ENCODE measurements around the gene LRCOL1. TPM values are rescaled to one million over a fixed set of nuclear protein-coding genes. Genes with fewer than 3 reads are reported as not detected.

The LRCOL1 gene
- total and polyA plus RNA-seq, 2 of the 13 experiments (the other 11 are each of a cell fraction or from before 2014, with no cell fraction given) = not detected

DNA sequence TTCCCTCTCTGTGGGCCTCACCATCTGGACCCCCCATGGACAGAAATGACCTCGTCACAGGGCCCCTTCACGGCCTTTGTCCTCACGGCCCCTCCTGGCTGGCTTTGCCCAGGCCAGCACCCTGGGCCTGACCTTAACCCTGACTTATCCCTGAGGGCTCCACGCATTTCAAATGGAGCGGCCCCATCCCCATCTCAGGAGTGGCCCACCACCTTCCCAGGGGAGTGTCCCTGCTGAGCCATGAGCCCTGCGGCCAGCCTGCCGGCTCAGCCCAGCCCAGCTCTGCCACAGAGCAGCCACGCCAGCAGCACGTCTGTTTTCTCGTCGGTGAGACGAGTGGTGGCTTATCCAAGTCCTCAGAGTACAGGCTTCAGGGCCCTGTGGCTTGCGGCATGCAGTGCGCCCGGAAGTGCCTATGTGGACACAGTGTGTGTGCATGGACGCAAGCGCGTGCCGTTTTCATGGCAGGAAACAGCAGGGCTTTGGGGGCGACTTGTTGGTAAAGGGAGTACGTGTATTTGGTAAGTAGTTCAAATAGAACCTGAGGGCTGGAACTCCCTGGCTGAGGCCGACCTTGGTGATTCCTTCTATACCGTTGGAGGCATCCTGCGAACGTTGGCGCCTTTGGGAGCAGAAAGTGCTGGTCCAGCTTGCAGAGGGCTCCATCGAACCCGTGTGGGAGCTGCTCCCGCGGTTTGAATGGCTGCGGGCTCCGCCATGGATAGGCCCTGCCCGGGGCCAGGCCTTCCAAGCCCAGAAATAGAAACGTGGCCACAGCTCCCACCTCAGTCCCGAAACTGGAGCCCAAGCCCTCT, 52.1 kb downstream of the LRCOL1 start (continued):
- no peak for TF ChIP-seq CHD4 (IDR thresholded peaks at IDR 0.05; ENCODE audit: borderline replicate concordance, low read length)
- TF ChIP-seq ZSCAN21 (CRISPR knock-in tag; IDR thresholded peaks at IDR 0.05; ENCODE audit: borderline replicate concordance) = 0 out of 2 replicates have a peak, but pooled peaks have one; percentile 33
- TF ChIP-seq, protein P1, sequence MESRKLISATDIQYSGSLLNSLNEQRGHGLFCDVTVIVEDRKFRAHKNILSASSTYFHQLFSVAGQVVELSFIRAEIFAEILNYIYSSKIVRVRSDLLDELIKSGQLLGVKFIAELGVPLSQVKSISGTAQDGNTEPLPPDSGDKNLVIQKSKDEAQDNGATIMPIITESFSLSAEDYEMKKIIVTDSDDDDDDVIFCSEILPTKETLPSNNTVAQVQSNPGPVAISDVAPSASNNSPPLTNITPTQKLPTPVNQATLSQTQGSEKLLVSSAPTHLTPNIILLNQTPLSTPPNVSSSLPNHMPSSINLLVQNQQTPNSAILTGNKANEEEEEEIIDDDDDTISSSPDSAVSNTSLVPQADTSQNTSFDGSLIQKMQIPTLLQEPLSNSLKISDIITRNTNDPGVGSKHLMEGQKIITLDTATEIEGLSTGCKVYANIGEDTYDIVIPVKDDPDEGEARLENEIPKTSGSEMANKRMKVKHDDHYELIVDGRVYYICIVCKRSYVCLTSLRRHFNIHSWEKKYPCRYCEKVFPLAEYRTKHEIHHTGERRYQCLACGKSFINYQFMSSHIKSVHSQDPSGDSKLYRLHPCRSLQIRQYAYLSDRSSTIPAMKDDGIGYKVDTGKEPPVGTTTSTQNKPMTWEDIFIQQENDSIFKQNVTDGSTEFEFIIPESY (CRISPR knock-in tag; IDR thresholded peaks at IDR 0.05) = peak; percentile 87
- TF ChIP-seq, protein P2, sequence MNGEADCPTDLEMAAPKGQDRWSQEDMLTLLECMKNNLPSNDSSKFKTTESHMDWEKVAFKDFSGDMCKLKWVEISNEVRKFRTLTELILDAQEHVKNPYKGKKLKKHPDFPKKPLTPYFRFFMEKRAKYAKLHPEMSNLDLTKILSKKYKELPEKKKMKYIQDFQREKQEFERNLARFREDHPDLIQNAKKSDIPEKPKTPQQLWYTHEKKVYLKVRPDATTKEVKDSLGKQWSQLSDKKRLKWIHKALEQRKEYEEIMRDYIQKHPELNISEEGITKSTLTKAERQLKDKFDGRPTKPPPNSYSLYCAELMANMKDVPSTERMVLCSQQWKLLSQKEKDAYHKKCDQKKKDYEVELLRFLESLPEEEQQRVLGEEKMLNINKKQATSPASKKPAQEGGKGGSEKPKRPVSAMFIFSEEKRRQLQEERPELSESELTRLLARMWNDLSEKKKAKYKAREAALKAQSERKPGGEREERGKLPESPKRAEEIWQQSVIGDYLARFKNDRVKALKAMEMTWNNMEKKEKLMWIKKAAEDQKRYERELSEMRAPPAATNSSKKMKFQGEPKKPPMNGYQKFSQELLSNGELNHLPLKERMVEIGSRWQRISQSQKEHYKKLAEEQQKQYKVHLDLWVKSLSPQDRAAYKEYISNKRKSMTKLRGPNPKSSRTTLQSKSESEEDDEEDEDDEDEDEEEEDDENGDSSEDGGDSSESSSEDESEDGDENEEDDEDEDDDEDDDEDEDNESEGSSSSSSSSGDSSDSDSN (CRISPR knock-in tag; IDR thresholded peaks at IDR 0.05) = 0 out of 2 replicates have a peak, but pooled peaks have one; percentile 29
- TF ChIP-seq HOXA3 (CRISPR knock-in tag; IDR thresholded peaks at IDR 0.05) = peak; percentile 64; the same call in 1 of the 2 replicates
- TF ChIP-seq, protein P3, sequence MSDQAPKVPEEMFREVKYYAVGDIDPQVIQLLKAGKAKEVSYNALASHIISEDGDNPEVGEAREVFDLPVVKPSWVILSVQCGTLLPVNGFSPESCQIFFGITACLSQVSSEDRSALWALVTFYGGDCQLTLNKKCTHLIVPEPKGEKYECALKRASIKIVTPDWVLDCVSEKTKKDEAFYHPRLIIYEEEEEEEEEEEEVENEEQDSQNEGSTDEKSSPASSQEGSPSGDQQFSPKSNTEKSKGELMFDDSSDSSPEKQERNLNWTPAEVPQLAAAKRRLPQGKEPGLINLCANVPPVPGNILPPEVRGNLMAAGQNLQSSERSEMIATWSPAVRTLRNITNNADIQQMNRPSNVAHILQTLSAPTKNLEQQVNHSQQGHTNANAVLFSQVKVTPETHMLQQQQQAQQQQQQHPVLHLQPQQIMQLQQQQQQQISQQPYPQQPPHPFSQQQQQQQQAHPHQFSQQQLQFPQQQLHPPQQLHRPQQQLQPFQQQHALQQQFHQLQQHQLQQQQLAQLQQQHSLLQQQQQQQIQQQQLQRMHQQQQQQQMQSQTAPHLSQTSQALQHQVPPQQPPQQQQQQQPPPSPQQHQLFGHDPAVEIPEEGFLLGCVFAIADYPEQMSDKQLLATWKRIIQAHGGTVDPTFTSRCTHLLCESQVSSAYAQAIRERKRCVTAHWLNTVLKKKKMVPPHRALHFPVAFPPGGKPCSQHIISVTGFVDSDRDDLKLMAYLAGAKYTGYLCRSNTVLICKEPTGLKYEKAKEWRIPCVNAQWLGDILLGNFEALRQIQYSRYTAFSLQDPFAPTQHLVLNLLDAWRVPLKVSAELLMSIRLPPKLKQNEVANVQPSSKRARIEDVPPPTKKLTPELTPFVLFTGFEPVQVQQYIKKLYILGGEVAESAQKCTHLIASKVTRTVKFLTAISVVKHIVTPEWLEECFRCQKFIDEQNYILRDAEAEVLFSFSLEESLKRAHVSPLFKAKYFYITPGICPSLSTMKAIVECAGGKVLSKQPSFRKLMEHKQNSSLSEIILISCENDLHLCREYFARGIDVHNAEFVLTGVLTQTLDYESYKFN (CRISPR knock-in tag; conservative IDR thresholded peaks at IDR 0.05) = peak; percentile 55
- TF ChIP-seq, protein P4, sequence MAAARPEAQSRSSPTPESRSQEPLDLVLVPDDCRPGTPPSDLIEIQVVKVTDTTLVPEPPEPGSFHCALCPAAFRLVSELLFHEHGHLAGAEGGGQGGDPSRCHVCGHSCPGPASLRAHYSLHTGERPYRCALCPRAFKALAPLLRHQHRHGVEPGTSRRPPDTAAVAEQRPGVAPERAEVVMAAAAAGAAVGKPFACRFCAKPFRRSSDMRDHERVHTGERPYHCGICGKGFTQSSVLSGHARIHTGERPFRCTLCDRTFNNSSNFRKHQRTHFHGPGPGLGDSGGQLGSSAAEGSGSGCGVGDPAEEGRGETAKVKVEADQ (CRISPR knock-in tag; IDR thresholded peaks at IDR 0.05; ENCODE audit: borderline replicate concordance) = 0 out of 2 replicates have a peak, but pooled peaks have one; percentile 61
- TF ChIP-seq, protein P5, sequence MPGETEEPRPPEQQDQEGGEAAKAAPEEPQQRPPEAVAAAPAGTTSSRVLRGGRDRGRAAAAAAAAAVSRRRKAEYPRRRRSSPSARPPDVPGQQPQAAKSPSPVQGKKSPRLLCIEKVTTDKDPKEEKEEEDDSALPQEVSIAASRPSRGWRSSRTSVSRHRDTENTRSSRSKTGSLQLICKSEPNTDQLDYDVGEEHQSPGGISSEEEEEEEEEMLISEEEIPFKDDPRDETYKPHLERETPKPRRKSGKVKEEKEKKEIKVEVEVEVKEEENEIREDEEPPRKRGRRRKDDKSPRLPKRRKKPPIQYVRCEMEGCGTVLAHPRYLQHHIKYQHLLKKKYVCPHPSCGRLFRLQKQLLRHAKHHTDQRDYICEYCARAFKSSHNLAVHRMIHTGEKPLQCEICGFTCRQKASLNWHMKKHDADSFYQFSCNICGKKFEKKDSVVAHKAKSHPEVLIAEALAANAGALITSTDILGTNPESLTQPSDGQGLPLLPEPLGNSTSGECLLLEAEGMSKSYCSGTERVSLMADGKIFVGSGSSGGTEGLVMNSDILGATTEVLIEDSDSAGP (CRISPR knock-in tag; IDR thresholded peaks at IDR 0.05; ENCODE audit: borderline replicate concordance) = 0 out of 2 replicates have a peak, but pooled peaks have one; percentile 23
- TF ChIP-seq ELF3 (CRISPR knock-in tag; IDR thresholded peaks at IDR 0.05) = peak; percentile 54
- TF ChIP-seq ZMYM3 (CRISPR knock-in tag; IDR thresholded peaks at IDR 0.05) = 0 out of 2 replicates have a peak, but pooled peaks have one; percentile 44
- TF ChIP-seq ZFP41 (CRISPR knock-in tag; IDR thresholded peaks at IDR 0.05; ENCODE audit: borderline replicate concordance) = no peak
- TF ChIP-seq SOX6 (IDR thresholded peaks at IDR 0.05) = no peak
- TF ChIP-seq SOX6 (CRISPR knock-in tag; IDR thresholded peaks at IDR 0.05) = peak; percentile 25; the same call in 1 of the 2 replicates
- TF ChIP-seq, protein P6, sequence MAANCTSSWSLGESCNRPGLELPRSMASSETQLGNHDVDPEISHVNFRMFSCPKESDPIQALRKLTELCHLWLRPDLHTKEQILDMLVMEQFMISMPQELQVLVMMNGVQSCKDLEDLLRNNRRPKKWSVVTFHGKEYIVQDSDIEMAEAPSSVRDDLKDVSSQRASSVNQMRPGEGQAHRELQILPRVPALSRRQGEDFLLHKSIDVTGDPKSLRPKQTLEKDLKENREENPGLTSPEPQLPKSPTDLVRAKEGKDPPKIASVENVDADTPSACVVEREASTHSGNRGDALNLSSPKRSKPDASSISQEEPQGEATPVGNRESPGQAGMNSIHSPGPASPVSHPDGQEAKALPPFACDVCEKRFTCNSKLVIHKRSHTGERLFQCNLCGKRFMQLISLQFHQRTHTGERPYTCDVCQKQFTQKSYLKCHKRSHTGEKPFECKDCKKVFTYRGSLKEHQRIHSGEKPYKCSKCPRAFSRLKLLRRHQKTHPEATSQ (CRISPR knock-in tag; IDR thresholded peaks at IDR 0.05; ENCODE audit: borderline replicate concordance) = 0 out of 2 replicates have a peak, but pooled peaks have one; percentile 61
- no peak for TF ChIP-seq FOXA1 (IDR thresholded peaks at IDR 0.05)
- TF ChIP-seq FOXA1 (CRISPR knock-in tag; IDR thresholded peaks at IDR 0.05) = peak; percentile 62

Measured in HepG2 (cell line).